IgD-negative memory B cell (primary cell): Measurements from ENCODE around the gene RIN3. TPM values are rescaled to one million over a fixed set of nuclear protein-coding genes. Genes with fewer than 3 reads are reported as not detected.

Experiments
- H3K27ac Mint-ChIP-seq, 3 donors: one replicate each; pipeline ENCODE4 v1.8.0; 2020 to 2022; ENCODE audit warnings: mild to moderate bottlenecking in 3 of 3, mixed read lengths in 3 of 3, moderate library complexity in 1 of 3
- H3K27me3 Mint-ChIP-seq: one replicate; pipeline ENCODE4 v1.8.0; 2021; ENCODE audit warnings: mixed read lengths
- H3K36me3 Mint-ChIP-seq: one replicate; pipeline ENCODE4 v1.8.0; 2020; ENCODE audit warnings: mild to moderate bottlenecking, mixed read lengths
- H3K4me1 Mint-ChIP-seq, 3 donors: one replicate each; pipeline ENCODE4 v1.8.0; 2020 to 2022; ENCODE audit warnings: mixed read lengths in 3 of 3, mild to moderate bottlenecking in 1 of 3
- H3K4me3 Mint-ChIP-seq, 4 donors: one replicate each; pipeline ENCODE4 v1.8.0; 2020 to 2022; ENCODE audit warnings: mild to moderate bottlenecking in 4 of 4, mixed read lengths in 4 of 4, moderate library complexity in 3 of 4
- H3K9me3 Mint-ChIP-seq, 3 donors: one replicate each; pipeline ENCODE4 v1.8.0; 2020 to 2021; ENCODE audit warnings: mixed read lengths in 3 of 3, mild to moderate bottlenecking in 1 of 3
- polyA plus RNA-seq: library from polyadenylated mRNA; unstranded; fragments of 300-500 nt; fragmentation: Illumina TruSeq; gene quantifications from one replicate; pipeline ENCODE4 v1.2.3, GENCODE V29; 2021

Gene RIN3, protein sequence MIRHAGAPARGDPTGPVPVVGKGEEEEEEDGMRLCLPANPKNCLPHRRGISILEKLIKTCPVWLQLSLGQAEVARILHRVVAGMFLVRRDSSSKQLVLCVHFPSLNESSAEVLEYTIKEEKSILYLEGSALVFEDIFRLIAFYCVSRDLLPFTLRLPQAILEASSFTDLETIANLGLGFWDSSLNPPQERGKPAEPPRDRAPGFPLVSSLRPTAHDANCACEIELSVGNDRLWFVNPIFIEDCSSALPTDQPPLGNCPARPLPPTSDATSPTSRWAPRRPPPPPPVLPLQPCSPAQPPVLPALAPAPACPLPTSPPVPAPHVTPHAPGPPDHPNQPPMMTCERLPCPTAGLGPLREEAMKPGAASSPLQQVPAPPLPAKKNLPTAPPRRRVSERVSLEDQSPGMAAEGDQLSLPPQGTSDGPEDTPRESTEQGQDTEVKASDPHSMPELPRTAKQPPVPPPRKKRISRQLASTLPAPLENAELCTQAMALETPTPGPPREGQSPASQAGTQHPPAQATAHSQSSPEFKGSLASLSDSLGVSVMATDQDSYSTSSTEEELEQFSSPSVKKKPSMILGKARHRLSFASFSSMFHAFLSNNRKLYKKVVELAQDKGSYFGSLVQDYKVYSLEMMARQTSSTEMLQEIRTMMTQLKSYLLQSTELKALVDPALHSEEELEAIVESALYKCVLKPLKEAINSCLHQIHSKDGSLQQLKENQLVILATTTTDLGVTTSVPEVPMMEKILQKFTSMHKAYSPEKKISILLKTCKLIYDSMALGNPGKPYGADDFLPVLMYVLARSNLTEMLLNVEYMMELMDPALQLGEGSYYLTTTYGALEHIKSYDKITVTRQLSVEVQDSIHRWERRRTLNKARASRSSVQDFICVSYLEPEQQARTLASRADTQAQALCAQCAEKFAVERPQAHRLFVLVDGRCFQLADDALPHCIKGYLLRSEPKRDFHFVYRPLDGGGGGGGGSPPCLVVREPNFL
- polyA plus RNA-seq = 29.4 TPM

- peak within 1 kb of the TSS; percentile 82 to 89 (median 86) for H3K4me3 Mint-ChIP-seq
- H3K9me3 Mint-ChIP-seq = no peaks in the 10 kb centered on the region
- H3K36me3 Mint-ChIP-seq = peaks cover under 1% of the 10 kb centered on the region
- peaks cover 23 to 30% (median 23%) of the 10 kb centered on the region in 3 donors for H3K4me1 Mint-ChIP-seq
- H3K27ac Mint-ChIP-seq = no peak within 1 kb of the TSS
- no peaks in the 10 kb centered on the region for H3K27me3 Mint-ChIP-seq
These were observed at the start of gene RIN3 for GRCh38 chr14:92513204-92513965. RIN3 (plus strand) TSS chr14:92513781; CDS start chr14:92513933, 152 bp downstream.

- Mint-ChIP-seq H3K9me3 (peaks cover 3 to 7% (median 5%) of the 10 kb centered on the region in 3 donors), H3K27me3 (peaks cover 13% of the 10 kb centered on the region), H3K27ac (no peak overlapping the region), H3K36me3 (no peaks in the 10 kb centered on the region), H3K4me3 (no peak overlapping the region), H3K4me1 (peaks cover 0 to 7% (median 6%) of the 10 kb centered on the region in 3 donors)
These were observed 49.4 kb upstream of the RIN3 start for GRCh38 chr14:92464156-92464555.

GRCh38 chr14:92464716-92465115 is 48.9 kb upstream of the RIN3 start:
- peaks cover 3 to 9% (median 5%) of the 10 kb centered on the region in 3 donors for H3K9me3 Mint-ChIP-seq
- H3K27ac Mint-ChIP-seq = no peak overlapping the region
- H3K4me1 Mint-ChIP-seq = peaks cover 0 to 7% (median 6%) of the 10 kb centered on the region in 3 donors
- peaks cover 13% of the 10 kb centered on the region for H3K27me3 Mint-ChIP-seq
- no peak overlapping the region for H3K4me3 Mint-ChIP-seq
- H3K36me3 Mint-ChIP-seq = no peaks in the 10 kb centered on the region

- Mint-ChIP-seq H3K4me3 (no peak overlapping the region), H3K27ac (peak overlapping the region in 1 of 3 donors; percentile 33), H3K27me3 (peaks cover 9% of the 10 kb centered on the region), H3K4me1 (peaks cover 0 to 7% (median 6%) of the 10 kb centered on the region in 3 donors), H3K9me3 (peaks cover 3 to 14% (median 5%) of the 10 kb centered on the region in 3 donors), H3K36me3 (no peaks in the 10 kb centered on the region)
These were observed 48.1 kb upstream of the RIN3 start for GRCh38 chr14:92465353-92466055.

- H3K4me3 Mint-ChIP-seq = no peak overlapping the region
- peaks cover 0 to 7% (median 6%) of the 10 kb centered on the region in 3 donors for H3K4me1 Mint-ChIP-seq
- no peaks in the 10 kb centered on the region for H3K36me3 Mint-ChIP-seq
- H3K27ac Mint-ChIP-seq = peak overlapping the region in 1 of 3 donors; percentile 33
- peaks cover 3 to 14% (median 5%) of the 10 kb centered on the region in 3 donors for H3K9me3 Mint-ChIP-seq
- H3K27me3 Mint-ChIP-seq = peaks cover 9% of the 10 kb centered on the region
These were observed 47.5 kb upstream of the RIN3 start for GRCh38 chr14:92466059-92466458.

GRCh38 chr14:92469515-92469914 is 44.1 kb upstream of the RIN3 start:
- Mint-ChIP-seq H3K27ac (no peak overlapping the region), H3K4me1 (peaks cover 0 to 3% (median 0%) of the 10 kb centered on the region in 3 donors), H3K9me3 (peaks cover 3 to 14% (median 5%) of the 10 kb centered on the region in 3 donors), H3K4me3 (no peak overlapping the region), H3K36me3 (no peaks in the 10 kb centered on the region), H3K27me3 (peaks cover 4% of the 10 kb centered on the region)

- Mint-ChIP-seq H3K27me3 (peaks cover 4% of the 10 kb centered on the region), H3K36me3 (no peaks in the 10 kb centered on the region), H3K4me3 (peak overlapping the region in 1 of 4 donors; percentile 14), H3K4me1 (peaks cover 0 to 3% (median 0%) of the 10 kb centered on the region in 3 donors), H3K27ac (peak overlapping the region in 1 of 3 donors; percentile 27), H3K9me3 (peaks cover 3 to 14% (median 5%) of the 10 kb centered on the region in 3 donors)
These were observed 43.4 kb upstream of the RIN3 start for GRCh38 chr14:92470215-92470614.

- peaks cover 0 to 3% (median 0%) of the 10 kb centered on the region in 3 donors for H3K4me1 Mint-ChIP-seq
- H3K27ac Mint-ChIP-seq = no peak overlapping the region
- H3K27me3 Mint-ChIP-seq = peaks cover 4% of the 10 kb centered on the region
- H3K9me3 Mint-ChIP-seq = peaks cover 3 to 14% (median 5%) of the 10 kb centered on the region in 3 donors
- no peaks in the 10 kb centered on the region for H3K36me3 Mint-ChIP-seq
- H3K4me3 Mint-ChIP-seq = no peak overlapping the region
These were observed 42.8 kb upstream of the RIN3 start for GRCh38 chr14:92470811-92471210.

GRCh38 chr14:92471919-92472318 is 41.7 kb upstream of the RIN3 start:
- Mint-ChIP-seq H3K9me3 (peaks cover 3 to 14% (median 5%) of the 10 kb centered on the region in 3 donors), H3K27ac (no peak overlapping the region), H3K4me1 (peaks cover 0 to 3% (median 0%) of the 10 kb centered on the region in 3 donors), H3K27me3 (peaks cover 4% of the 10 kb centered on the region), H3K4me3 (no peak overlapping the region), H3K36me3 (no peaks in the 10 kb centered on the region)

DNA sequence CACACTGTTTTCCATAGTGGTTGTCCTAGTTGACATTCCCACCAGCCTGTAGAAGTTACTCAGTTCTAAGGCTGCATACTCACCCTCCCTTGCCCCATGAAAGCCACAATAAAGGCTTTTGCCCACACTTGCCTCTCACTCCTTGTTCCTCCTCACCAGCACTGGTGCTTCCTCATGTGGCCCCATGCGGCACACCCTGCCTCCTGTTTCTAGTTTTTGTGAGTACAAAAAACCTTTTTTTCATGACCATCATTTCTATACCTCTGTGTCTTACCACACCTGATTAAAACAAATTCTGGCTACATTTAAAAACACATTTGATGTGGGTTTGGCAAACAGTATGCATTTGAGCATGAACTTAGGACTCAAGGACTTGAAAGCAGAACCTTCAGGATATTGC is 40.7 kb upstream of the RIN3 start:
- Mint-ChIP-seq H3K27me3 (peaks cover 4% of the 10 kb centered on the region), H3K9me3 (peaks cover 0 to 8% (median under 1%) of the 10 kb centered on the region in 3 donors), H3K36me3 (no peaks in the 10 kb centered on the region), H3K4me3 (no peak overlapping the region), H3K4me1 (peaks cover 0 to 3% (median 0%) of the 10 kb centered on the region in 3 donors), H3K27ac (no peak overlapping the region)

DNA sequence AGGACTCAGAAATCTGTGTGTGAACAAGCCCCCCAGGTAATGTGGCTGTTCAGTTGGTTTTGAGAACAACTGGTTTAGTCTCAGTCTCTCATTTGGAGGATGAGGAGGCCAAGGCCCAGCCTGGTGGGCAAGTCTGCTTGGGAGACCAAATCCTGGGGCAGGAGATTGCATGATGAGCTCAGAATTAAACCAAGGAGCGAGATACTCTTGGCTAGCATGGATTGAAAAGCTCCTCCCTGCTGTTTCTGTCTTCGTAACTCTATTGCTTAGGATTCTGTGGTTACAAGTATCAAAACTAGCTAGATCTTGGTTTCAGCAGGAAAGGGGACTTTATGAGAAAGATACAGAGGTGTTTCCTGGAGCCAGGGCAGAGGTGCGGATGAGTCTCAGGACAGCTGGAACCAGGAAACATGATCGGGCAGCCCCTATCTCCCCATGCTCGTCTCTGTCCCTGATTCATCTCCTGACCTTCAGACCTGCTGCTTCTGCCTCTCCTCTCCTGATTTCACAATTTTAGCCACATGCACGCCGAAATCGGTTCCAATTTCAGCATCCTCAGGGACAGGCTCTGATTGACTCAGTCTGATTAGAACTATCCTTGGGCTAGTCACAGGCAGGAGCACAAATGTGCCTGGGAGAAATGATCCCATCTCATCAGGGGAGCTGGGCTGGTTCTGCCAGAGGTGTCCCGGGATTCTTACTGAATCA is 40.2 kb upstream of the RIN3 start:
- H3K27me3 Mint-ChIP-seq = peaks cover 4% of the 10 kb centered on the region
- no peak overlapping the region for H3K27ac Mint-ChIP-seq
- no peaks in the 10 kb centered on the region for H3K36me3 Mint-ChIP-seq
- peaks cover 0 to 9% (median 3%) of the 10 kb centered on the region in 3 donors for H3K9me3 Mint-ChIP-seq
- peaks cover 0 to 3% (median 0%) of the 10 kb centered on the region in 3 donors for H3K4me1 Mint-ChIP-seq
- H3K4me3 Mint-ChIP-seq = no peak overlapping the region

DNA sequence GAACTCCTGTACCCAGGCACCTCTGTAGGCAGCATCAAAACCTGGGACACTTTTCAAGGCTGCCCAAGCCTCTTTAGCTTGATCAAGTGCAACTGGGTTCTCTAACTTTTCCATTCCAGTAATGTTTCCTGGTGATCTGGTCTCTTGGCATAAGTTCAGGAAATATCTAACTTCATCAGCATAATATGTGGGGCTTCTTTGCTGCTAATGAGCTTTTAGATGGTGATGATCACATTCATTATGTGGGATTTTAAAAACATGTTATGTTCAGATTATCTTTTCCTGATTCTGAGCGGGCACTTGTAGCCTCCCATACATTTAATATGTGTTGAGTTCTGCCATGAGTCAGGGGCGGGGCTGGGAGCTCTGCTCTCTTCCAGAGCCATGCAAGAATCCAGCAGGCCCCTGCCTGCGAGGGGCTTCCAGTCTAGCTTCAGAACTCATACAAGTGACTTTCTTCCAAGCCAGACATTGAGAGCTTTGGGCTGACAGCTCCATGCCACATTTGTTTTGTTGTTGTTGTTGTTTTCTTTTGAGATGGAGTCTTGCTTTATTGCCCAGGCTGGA is 39.5 kb upstream of the RIN3 start:
- Mint-ChIP-seq H3K4me1 (peaks cover 0 to 3% (median 0%) of the 10 kb centered on the region in 3 donors), H3K27ac (no peak overlapping the region), H3K36me3 (no peaks in the 10 kb centered on the region), H3K9me3 (peaks cover 0 to 15% (median 4%) of the 10 kb centered on the region in 3 donors), H3K27me3 (peaks cover 3% of the 10 kb centered on the region), H3K4me3 (no peak overlapping the region)

- Mint-ChIP-seq H3K4me1 (peaks cover 0 to 3% (median 0%) of the 10 kb centered on the region in 3 donors), H3K27ac (peak overlapping the region in 1 of 3 donors; percentile 71), H3K4me3 (no peak overlapping the region), H3K36me3 (no peaks in the 10 kb centered on the region), H3K27me3 (peaks cover 2% of the 10 kb centered on the region), H3K9me3 (peaks cover 0 to 14% (median 11%) of the 10 kb centered on the region in 3 donors)
These were observed 38.5 kb upstream of the RIN3 start for GRCh38 chr14:92475037-92475436.
